GM10266 (cell line): ENCODE results near the gene EFCC1.

Experiments used
- DNase-seq: peaks from one replicate; pipeline ENCODE4 v3.0.0; 2012; ENCODE audit errors: extremely low spot score
- CTCF ChIP-seq: IDR thresholded peaks from 2 replicates; pipeline ENCODE4 v1.5.1; 2012; ENCODE audit warnings: mild to moderate bottlenecking, low read depth; ENCODE audit not compliant: control insufficient read depth, insufficient read depth; ENCODE audit errors: missing control alignments

Gene EFCC1

GRCh38 chr3:129002573-129003569 is 1.8 kb downstream of the EFCC1 start:
- no peak for DNase-seq
- TF ChIP-seq CTCF = no peak

- no peak for TF ChIP-seq CTCF
- no peak for DNase-seq
Observed at GRCh38 chr3:129003578-129004112, 2.5 kb downstream of the EFCC1 start.

- no peak for DNase-seq
- no peak for TF ChIP-seq CTCF
Observed at GRCh38 chr3:129004639-129005295, 3.7 kb downstream of the EFCC1 start.

GRCh38 chr3:129005526-129006303 is 4.6 kb downstream of the EFCC1 start:
- no peak for DNase-seq
- TF ChIP-seq CTCF = no peak

- DNase-seq = no peak
Observed at GRCh38 chr3:129006864-129007263, 5.8 kb downstream of the EFCC1 start.

GRCh38 chr3:129007792-129008191 is 6.7 kb downstream of the EFCC1 start:
- no peak for DNase-seq
- no peak for TF ChIP-seq CTCF

More at GRCh38 chr3:129006864-129007263, 5.8 kb downstream of the EFCC1 start:
- TF ChIP-seq CTCF = no peak
